Measurements from ENCODE around the gene LMNB1. TPM values are rescaled to one million over a fixed set of nuclear protein-coding genes. Genes with fewer than 3 reads are reported as not detected.

LMNB1 gene
- polyA plus RNA-seq, 1 donor (not counting 4 experiments of a cell fraction or from before 2014, with no cell fraction given) = 11.0 TPM

DNA sequence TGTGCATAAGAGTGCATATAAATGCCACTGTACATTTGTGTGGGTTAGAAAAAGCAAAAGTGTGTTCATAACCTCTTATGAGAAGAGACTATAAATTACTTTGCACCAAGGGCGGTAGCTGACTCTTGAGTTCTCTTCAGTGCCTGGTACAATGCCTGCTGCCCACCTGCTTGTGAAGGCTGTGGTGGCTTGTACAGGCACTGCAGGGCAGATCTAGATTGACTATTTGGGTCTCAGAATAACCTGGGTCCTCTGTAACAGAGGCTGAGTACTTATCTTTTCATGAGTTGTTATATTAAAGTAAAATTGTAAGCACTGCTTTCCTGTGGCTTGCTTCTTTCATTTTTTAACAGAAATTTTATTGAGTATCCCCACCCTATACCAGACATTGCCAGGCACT is 22.8 kb downstream of the LMNB1 start:
- Histone ChIP-seq H2AFZ (ENCODE audit: control insufficient read depth, low read length) (no peak overlapping the region), H3K79me2 (ENCODE audit: control insufficient read depth, insufficient read depth, low read length) (peaks cover 69% of the 10 kb centered on the region), H3K4me1 (ENCODE audit: control insufficient read depth, extremely low read depth, insufficient read depth, low read length) (no peaks in the 10 kb centered on the region), H3K9me1 (ENCODE audit: control insufficient read depth, extremely low read depth, insufficient read depth, low read length) (no peaks in the 10 kb centered on the region), H3K27me3 (ENCODE audit: control insufficient read depth, extremely low read depth, insufficient read depth, low read length) (no peaks in the 10 kb centered on the region), H3K4me3 (ENCODE audit: control insufficient read depth in 2 of 3, extremely low read depth in 1 of 3, insufficient read depth in 2 of 3, low read depth in 1 of 3, low read length in 3 of 3) (no peak overlapping the region), H3K4me2 (ENCODE audit: control insufficient read depth, extremely low read depth, insufficient read depth, low read depth, low read length) (no peak overlapping the region), H4K20me1 (ENCODE audit: control insufficient read depth, extremely low read depth, insufficient read depth, low read length) (no peaks in the 10 kb centered on the region), H3K9ac (ENCODE audit: control insufficient read depth, extremely low read depth, insufficient read depth, low read length) (no peak overlapping the region), H3K9me3 (ENCODE audit: control insufficient read depth, low read depth, low read length) (no peaks in the 10 kb centered on the region), H3K27ac (ENCODE audit: control insufficient read depth, insufficient read depth, low read length) (no peak overlapping the region), H3K36me3 (ENCODE audit: control insufficient read depth in 2 of 2, extremely low read depth in 1 of 2, insufficient read depth in 2 of 2, low read length in 2 of 2) (no peaks in the 10 kb centered on the region)
- FAIRE-seq (no peak), DNase-seq (ENCODE audit: low read depth, low spot score) (no peak)
- dilution Hi-C loops (cut with MboI; ENCODE audit: extremely low pct_ligation_motif_present, low sequenced_read_pairs) = no loop called here
- TF ChIP-seq EZH2 (IDR thresholded peaks at IDR 0.05; ENCODE audit: low read length) = no peak
- TF ChIP-seq, protein P1, sequence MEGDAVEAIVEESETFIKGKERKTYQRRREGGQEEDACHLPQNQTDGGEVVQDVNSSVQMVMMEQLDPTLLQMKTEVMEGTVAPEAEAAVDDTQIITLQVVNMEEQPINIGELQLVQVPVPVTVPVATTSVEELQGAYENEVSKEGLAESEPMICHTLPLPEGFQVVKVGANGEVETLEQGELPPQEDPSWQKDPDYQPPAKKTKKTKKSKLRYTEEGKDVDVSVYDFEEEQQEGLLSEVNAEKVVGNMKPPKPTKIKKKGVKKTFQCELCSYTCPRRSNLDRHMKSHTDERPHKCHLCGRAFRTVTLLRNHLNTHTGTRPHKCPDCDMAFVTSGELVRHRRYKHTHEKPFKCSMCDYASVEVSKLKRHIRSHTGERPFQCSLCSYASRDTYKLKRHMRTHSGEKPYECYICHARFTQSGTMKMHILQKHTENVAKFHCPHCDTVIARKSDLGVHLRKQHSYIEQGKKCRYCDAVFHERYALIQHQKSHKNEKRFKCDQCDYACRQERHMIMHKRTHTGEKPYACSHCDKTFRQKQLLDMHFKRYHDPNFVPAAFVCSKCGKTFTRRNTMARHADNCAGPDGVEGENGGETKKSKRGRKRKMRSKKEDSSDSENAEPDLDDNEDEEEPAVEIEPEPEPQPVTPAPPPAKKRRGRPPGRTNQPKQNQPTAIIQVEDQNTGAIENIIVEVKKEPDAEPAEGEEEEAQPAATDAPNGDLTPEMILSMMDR (optimal IDR thresholded peaks at IDR 0.05 in 1 of 3, IDR thresholded peaks at IDR 0.05 in 1 of 3, conservative IDR thresholded peaks at IDR 0.05 in 1 of 3; ENCODE audit: extremely low read depth in 1 of 3, insufficient read depth in 2 of 3, low read length in 3 of 3) = no peak

- TF ChIP-seq EZH2 (IDR thresholded peaks at IDR 0.05; ENCODE audit: low read length) = no peak
- TF ChIP-seq, protein P1 (optimal IDR thresholded peaks at IDR 0.05 in 1 of 3, IDR thresholded peaks at IDR 0.05 in 1 of 3, conservative IDR thresholded peaks at IDR 0.05 in 1 of 3; ENCODE audit: extremely low read depth in 1 of 3, insufficient read depth in 2 of 3, low read length in 3 of 3) = no peak
- no peaks in the 10 kb centered on the region for H3K9me3 ChIP-seq (ENCODE audit: control insufficient read depth, low read depth, low read length)
- no peaks in the 10 kb centered on the region for H3K9me1 ChIP-seq (ENCODE audit: control insufficient read depth, extremely low read depth, insufficient read depth, low read length)
- no peak overlapping the region for H3K9ac ChIP-seq (ENCODE audit: control insufficient read depth, extremely low read depth, insufficient read depth, low read length)
- H3K36me3 ChIP-seq (ENCODE audit: control insufficient read depth in 2 of 2, extremely low read depth in 1 of 2, insufficient read depth in 2 of 2, low read length in 2 of 2) = peaks cover 0 to 3% of the 10 kb centered on the region in 2 experiments
- H3K4me1 ChIP-seq (ENCODE audit: control insufficient read depth, extremely low read depth, insufficient read depth, low read length) = peaks cover 2% of the 10 kb centered on the region
- DNase-seq (ENCODE audit: low read depth, low spot score) (no peak), FAIRE-seq (no peak)
- H3K79me2 ChIP-seq (ENCODE audit: control insufficient read depth, insufficient read depth, low read length) = peaks cover 55% of the 10 kb centered on the region
- no peaks in the 10 kb centered on the region for H3K27me3 ChIP-seq (ENCODE audit: control insufficient read depth, extremely low read depth, insufficient read depth, low read length)
- H4K20me1 ChIP-seq (ENCODE audit: control insufficient read depth, extremely low read depth, insufficient read depth, low read length) = no peaks in the 10 kb centered on the region
- no peak overlapping the region for H3K27ac ChIP-seq (ENCODE audit: control insufficient read depth, insufficient read depth, low read length)
- dilution Hi-C loops (cut with MboI; ENCODE audit: extremely low pct_ligation_motif_present, low sequenced_read_pairs) = no loop called here
- H3K4me3 ChIP-seq (ENCODE audit: control insufficient read depth in 2 of 3, extremely low read depth in 1 of 3, insufficient read depth in 2 of 3, low read depth in 1 of 3, low read length in 3 of 3) = no peak overlapping the region
- no peak overlapping the region for H3K4me2 ChIP-seq (ENCODE audit: control insufficient read depth, extremely low read depth, insufficient read depth, low read depth, low read length)
- H2AFZ ChIP-seq (ENCODE audit: control insufficient read depth, low read length) = no peak overlapping the region
Measured at GRCh38 chr5:126801174-126801991, 24.4 kb downstream of the LMNB1 start.

All from keratinocyte (primary cell).